IPS-20b (cell line): Measurements from ENCODE around the gene NEK4.

ENCODE experiments used
- H3K27ac ChIP-seq: one replicate; pipeline ENCODE4 v1.5.1; 2013; ENCODE audit warnings: low read length
- H3K27me3 ChIP-seq: 2 replicates; pipeline ENCODE4 v1.6.1; 2013; ENCODE audit warnings: mild to moderate bottlenecking, low read length, inconsistent platforms; ENCODE audit not compliant: insufficient read depth
- H3K36me3 ChIP-seq: 2 replicates; pipeline ENCODE4 v1.6.1; 2013; ENCODE audit warnings: low read depth, mild to moderate bottlenecking, inconsistent platforms, low read length, moderate library complexity; ENCODE audit not compliant: insufficient read depth
- H3K4me1 ChIP-seq: 2 replicates; pipeline ENCODE4 v1.6.1; 2013; ENCODE audit warnings: mild to moderate bottlenecking, control low read depth, inconsistent platforms, low read length, moderate library complexity; ENCODE audit not compliant: insufficient read depth
- H3K4me3 ChIP-seq: 2 replicates; pipeline ENCODE4 v1.5.1; 2013; ENCODE audit warnings: mild to moderate bottlenecking, low read length, inconsistent platforms
- H3K9ac ChIP-seq: 2 replicates; pipeline ENCODE4 v1.6.1; 2013; ENCODE audit warnings: low read depth, mild to moderate bottlenecking, inconsistent platforms, low read length, moderate library complexity
- H3K9me3 ChIP-seq: 2 replicates; pipeline ENCODE4 v1.6.1; 2013; ENCODE audit warnings: mild to moderate bottlenecking, low read depth, low read length, inconsistent platforms; ENCODE audit not compliant: insufficient read depth

Gene NEK4

DNA sequence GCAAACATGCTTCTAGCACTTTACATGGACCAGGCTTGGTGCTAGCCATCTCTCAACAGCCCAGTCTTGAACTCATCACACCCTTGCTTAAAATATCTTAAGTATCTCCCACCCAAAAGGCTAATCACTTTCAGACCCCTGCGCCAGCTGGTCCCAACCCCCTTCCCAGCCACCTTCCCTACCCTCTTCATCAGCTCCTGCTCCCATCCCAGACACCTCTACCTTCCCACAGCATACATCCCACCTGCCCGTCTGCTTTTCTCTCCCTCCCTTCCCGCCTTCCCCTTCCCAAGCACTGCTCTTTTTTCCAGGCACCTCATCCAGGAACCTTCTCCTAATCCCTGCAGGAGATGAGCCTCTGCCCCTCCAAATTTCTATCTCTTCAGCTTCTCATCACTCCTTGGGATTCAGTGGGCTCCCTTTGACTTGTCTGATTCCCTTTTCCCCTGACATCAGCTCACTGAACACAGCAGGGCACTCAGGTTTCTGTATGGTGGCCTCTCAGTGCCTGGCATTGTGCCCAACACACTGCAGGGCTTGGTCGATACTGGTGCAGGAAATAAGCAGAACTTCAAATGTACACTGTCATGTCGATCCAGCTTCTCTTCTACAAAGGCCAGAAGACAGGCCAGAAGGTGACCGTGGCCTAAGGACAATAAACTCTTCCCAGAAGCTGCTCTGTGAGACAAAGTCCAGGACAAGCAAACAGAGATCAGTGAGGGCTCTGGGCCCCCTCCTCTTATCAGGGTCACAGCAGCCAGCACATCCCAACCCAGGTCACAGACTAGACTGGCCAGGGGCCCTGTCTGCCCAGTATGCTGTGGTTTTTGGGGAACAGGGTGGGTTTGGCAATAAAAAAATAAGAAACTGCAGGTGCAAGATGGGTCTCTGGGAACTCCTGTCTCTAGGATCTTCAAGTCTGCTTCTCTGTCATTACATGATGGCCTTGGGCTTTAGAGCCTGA, 4.4 kb upstream of the NEK4 start:
- no peaks in the 10 kb centered on the region; the same call in 1 of the 2 replicates for H3K27me3 ChIP-seq
- no peak overlapping the region for H3K4me3 ChIP-seq
- no peak overlapping the region for H3K27ac ChIP-seq
- no peaks in the 10 kb centered on the region for H3K9me3 ChIP-seq
- no peak overlapping the region for H3K9ac ChIP-seq
- no peaks in the 10 kb centered on the region for H3K36me3 ChIP-seq
- H3K4me1 ChIP-seq = no peaks in the 10 kb centered on the region

DNA sequence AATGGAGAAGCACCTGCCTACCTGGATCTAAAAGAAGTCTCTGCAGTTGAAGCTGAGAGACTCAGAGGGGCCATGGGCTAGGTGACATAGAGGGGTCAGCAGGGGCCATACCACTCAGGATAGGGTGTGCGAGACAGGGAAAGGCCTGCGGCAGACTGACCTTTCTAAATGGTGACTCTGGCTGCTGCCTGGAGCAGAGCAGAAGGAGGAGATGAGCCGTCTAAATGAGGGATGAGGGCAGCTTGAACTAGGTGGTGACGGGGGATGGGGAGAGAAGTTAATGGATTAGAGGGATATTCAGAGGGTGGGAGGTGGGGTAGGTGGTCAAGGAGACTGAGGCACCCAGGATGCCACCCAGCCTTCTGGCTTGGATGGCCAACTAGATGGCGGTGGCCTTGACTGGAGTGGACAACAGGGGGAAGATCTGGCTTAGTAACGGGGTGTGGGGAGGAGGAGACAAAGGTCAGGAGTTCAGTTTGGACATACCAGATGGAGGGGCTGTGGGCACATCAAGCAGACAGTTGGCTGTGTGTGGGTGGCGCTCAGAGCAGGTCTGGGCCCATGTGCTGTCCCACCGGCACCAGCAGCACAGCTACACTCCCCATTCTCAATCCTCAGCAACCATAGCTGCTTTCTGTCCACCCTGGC, 3.5 kb upstream of the NEK4 start:
- no peak overlapping the region for H3K4me3 ChIP-seq
- H3K27me3 ChIP-seq = no peaks in the 10 kb centered on the region; the same call in 1 of the 2 replicates
- H3K9ac ChIP-seq = no peak overlapping the region
- no peaks in the 10 kb centered on the region for H3K36me3 ChIP-seq
- peaks cover 6% of the 10 kb centered on the region; the same call in 1 of the 2 replicates for H3K4me1 ChIP-seq
- H3K27ac ChIP-seq = no peak overlapping the region
- no peaks in the 10 kb centered on the region for H3K9me3 ChIP-seq

DNA sequence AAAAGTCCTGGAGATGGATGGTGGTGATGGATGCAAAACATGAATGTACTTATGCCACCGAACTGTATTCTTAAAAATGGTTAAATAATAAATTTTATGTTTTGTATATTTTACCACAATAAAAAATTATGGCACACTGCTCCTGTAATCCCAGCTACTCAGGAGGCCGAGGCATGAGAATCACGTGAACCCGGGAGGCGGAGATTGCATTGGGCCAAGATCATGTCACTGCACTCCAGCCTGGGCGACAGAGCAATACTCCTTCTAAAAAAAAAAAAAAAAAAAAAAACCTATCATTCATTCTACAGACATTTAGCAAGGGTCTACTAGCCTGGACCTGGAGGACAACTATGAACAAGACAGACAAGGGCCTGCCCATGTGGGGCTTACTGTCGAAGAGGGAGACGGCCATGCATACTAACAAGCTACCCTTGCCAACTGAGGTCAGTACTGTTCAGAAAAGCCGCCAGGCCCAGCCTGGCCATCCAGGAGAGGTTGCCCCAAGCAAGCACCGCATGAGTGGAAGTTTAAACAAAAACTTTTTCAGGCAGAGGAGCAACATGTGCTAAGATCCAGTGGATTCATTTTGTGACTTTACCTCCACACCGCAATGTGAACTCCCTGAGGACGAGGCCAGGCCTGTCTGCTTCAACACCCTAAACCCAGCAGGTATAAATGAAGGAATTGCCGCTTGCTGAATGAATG, 2.8 kb upstream of the NEK4 start:
- Histone ChIP-seq H3K9ac (no peak overlapping the region), H3K27ac (no peak overlapping the region), H3K4me1 (peaks cover 6% of the 10 kb centered on the region; the same call in 1 of the 2 replicates), H3K9me3 (no peaks in the 10 kb centered on the region), H3K36me3 (no peaks in the 10 kb centered on the region; the same call in 1 of the 2 replicates), H3K27me3 (no peaks in the 10 kb centered on the region; the same call in 1 of the 2 replicates), H3K4me3 (no peak overlapping the region)

GRCh38 chr3:52771702-52772101, 962 bp upstream of the NEK4 start:
- H3K36me3 ChIP-seq = peaks cover 14% of the 10 kb centered on the region
- no peaks in the 10 kb centered on the region for H3K9me3 ChIP-seq
- peak overlapping the region; percentile 99; the same call in 1 of the 2 replicates for H3K9ac ChIP-seq
- no peaks in the 10 kb centered on the region; the same call in 1 of the 2 replicates for H3K27me3 ChIP-seq
- peak overlapping the region; percentile 94; the same call in 1 of the 2 replicates for H3K4me3 ChIP-seq
- H3K4me1 ChIP-seq = peaks cover 6% of the 10 kb centered on the region; the same call in 1 of the 2 replicates
- H3K27ac ChIP-seq = no peak overlapping the region

DNA sequence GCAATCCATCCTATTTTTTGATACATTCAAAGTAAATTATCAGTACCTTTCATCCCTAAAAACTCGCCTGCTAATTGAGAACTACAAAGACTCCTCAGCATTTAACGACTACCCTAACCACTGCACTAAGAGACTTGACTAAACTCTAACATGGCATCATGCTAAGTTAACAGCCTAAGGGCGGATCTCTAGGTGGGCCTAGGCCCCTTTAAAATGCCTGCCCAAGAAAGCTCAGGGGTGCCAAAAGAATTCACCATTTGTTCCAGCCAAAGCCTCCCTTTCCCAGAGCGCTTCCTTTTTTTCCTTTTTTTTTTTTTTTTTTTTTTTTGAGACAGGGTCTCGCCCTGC, 568 bp upstream of the NEK4 start:
- Histone ChIP-seq H3K9ac (peak overlapping the region; percentile 99), H3K36me3 (peaks cover 16% of the 10 kb centered on the region), H3K4me1 (peaks cover 6% of the 10 kb centered on the region; the same call in 1 of the 2 replicates), H3K27me3 (no peaks in the 10 kb centered on the region; the same call in 1 of the 2 replicates), H3K27ac (peak overlapping the region; percentile 73), H3K4me3 (peak overlapping the region; percentile 94), H3K9me3 (no peaks in the 10 kb centered on the region)

DNA sequence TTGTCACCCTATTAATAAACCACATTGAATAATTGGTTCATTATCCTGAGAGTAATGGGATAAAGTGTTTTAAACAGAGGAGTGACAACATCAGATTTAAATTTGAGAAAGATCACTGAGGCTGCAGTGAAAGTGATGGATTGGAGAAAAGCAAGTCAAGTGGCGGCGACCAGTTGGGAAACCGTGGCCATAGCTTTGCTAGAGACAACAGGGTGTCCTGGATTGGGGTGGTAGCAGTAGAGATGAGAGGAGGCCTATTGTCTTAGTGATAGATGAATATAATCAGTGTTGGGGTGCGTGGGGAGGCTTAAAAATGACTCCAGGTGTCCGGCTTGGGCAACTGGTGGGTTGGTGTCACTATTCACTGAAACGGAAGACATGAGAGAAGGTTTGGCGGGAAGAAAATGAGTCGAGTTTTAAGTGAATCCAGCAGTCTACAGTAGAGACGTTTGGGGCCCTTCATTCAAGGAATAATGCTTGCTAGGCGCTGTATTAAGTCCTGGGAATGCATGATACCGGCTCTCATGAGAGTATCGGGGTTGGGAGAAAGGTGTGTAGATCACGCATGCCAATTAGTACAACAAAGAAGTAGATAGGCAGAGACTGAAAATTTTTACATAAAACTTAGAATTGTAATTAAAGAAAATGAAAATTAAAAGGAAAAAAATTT, 819 bp downstream of the NEK4 start:
- H3K27ac ChIP-seq = peak overlapping the region; percentile 40
- H3K4me3 ChIP-seq = peak overlapping the region; percentile 94
- H3K9ac ChIP-seq = peak overlapping the region; percentile 99
- H3K27me3 ChIP-seq = no peaks in the 10 kb centered on the region; the same call in 1 of the 2 replicates
- no peaks in the 10 kb centered on the region for H3K9me3 ChIP-seq
- peaks cover 6% of the 10 kb centered on the region; the same call in 1 of the 2 replicates for H3K4me1 ChIP-seq
- peaks cover 30% of the 10 kb centered on the region for H3K36me3 ChIP-seq

DNA sequence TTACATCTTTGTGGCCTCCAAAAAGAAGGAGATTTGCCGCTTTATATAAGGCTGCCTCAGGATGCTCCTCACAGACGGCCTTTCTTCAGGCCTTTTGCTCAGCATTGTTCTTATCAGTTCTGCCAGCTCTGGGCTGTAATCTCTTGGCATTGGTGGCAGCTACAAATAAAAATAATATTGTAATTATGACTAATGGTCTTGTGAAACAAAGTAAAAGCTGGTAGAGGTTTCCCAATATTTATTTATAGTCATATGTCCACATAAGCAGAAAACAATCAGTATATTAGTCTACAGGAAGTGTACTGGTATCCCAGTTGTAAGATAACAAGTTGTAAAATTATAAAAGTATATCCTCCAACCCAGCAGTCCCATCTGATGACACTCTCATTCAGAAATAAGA, 7.3 kb downstream of the NEK4 start:
- no peak overlapping the region for H3K4me3 ChIP-seq
- H3K9ac ChIP-seq = no peak overlapping the region
- no peak overlapping the region for H3K27ac ChIP-seq
- H3K36me3 ChIP-seq = peaks cover 83% of the 10 kb centered on the region
- H3K4me1 ChIP-seq = no peaks in the 10 kb centered on the region
- no peaks in the 10 kb centered on the region for H3K27me3 ChIP-seq
- no peaks in the 10 kb centered on the region for H3K9me3 ChIP-seq

DNA sequence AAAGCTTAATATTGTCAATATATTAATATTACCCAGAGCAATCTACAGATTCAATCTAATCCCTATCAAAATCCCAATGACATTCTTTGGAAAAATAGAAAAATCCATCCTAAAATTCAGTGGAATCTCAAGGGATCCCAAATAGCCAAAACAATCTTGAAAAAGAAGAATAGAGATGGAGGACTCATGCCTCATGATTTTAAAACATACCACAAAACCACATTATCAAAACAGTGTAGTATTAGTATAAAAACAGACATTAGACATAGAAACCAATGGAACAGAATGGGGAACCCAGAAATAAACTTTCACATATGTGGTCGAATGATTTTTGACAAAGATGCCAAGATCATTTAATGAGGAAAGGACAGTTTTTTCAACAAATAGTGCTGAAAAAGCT, 14.6 kb downstream of the NEK4 start:
- Histone ChIP-seq H3K36me3 (peaks cover 85% of the 10 kb centered on the region), H3K27me3 (no peaks in the 10 kb centered on the region), H3K9ac (no peak overlapping the region), H3K27ac (no peak overlapping the region), H3K9me3 (no peaks in the 10 kb centered on the region), H3K4me1 (no peaks in the 10 kb centered on the region), H3K4me3 (no peak overlapping the region)

GRCh38 chr3:52754373-52754772, 16.4 kb downstream of the NEK4 start:
- H3K36me3 ChIP-seq = peaks cover 87% of the 10 kb centered on the region
- no peak overlapping the region for H3K9ac ChIP-seq
- no peak overlapping the region for H3K4me3 ChIP-seq
- H3K9me3 ChIP-seq = no peaks in the 10 kb centered on the region
- H3K27me3 ChIP-seq = no peaks in the 10 kb centered on the region
- H3K27ac ChIP-seq = no peak overlapping the region
- H3K4me1 ChIP-seq = no peaks in the 10 kb centered on the region

- Histone ChIP-seq H3K9ac (no peak overlapping the region), H3K9me3 (no peaks in the 10 kb centered on the region), H3K27ac (no peak overlapping the region)
Observed at GRCh38 chr3:52752045-52752660, 18.6 kb downstream of the NEK4 start.

DNA sequence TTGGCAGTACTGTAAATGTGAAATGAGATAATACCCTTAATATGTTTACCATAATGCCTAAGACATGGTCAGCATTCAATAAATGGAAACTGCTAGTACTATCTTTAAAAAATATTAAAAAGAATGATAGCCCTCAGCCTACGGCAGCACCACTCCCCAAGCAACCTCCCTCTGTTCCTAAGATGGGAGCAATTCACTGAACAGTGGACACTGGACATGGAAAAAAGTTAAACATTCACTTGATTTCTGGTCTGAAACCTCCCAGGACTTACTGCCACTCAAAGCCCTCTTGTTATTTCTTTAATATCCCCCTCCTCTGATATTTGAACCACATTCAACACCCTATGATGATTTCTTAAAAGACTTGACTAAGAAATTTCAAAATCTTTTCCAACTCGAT, 27.0 kb downstream of the NEK4 start:
- Histone ChIP-seq H3K27me3 (no peaks in the 10 kb centered on the region), H3K9me3 (no peaks in the 10 kb centered on the region), H3K4me3 (no peak overlapping the region), H3K27ac (no peak overlapping the region), H3K9ac (no peak overlapping the region), H3K4me1 (no peaks in the 10 kb centered on the region), H3K36me3 (peaks cover 86% of the 10 kb centered on the region)

More at GRCh38 chr3:52752045-52752660, 18.6 kb downstream of the NEK4 start:
- Histone ChIP-seq H3K36me3 (peaks cover 85% of the 10 kb centered on the region), H3K27me3 (no peaks in the 10 kb centered on the region), H3K4me3 (no peak overlapping the region), H3K4me1 (no peaks in the 10 kb centered on the region)
